Measurements from ENCODE around the gene SVIL.

Gene SVIL

DNA sequence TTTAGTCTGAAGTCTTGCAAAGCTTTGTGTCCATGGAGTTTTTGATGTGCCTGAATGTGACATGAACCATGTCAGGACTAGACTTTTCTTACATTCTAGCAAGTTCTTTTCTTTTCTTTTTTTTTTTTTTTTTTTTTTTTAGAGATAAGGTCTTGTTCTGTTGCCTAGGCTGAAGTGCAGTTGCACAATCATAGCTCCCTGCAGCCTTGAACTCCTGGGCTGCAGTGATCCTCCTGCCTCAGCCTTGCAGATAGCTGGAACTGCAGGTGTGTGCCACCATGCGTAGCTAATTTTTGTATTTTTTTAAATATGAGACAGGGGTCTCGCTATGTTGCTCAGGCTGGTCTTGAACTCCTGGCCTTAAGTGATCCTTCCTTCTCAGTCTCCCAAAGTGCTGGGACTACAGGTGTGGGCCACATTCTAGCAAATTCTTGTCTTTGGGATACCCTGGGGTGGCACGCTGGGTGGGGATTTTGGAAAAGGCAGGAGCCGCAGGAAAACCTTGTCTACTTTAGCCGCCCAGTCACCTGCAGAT lies 152.8 kb downstream of the SVIL start:
- Histone ChIP-seq H3K27ac (ENCODE audit: low read depth, low read length) (peak overlapping the region; percentile 1; the same call in 1 of the 2 replicates), H3K9ac (ENCODE audit: low read length) (no peak overlapping the region), H3K4me1 (ENCODE audit: control insufficient read depth, insufficient read depth, low read length) (peaks cover 17% of the 10 kb centered on the region), H3K27me3 (ENCODE audit: control insufficient read depth, insufficient read depth, low read length) (no peaks in the 10 kb centered on the region), H3K9me3 (ENCODE audit: control insufficient read depth, insufficient read depth, low read depth, low read length) (no peaks in the 10 kb centered on the region), H3K4me3 (ENCODE audit: low read depth, low read length) (no peak overlapping the region), H3K36me3 (ENCODE audit: control insufficient read depth, insufficient read depth, low read length) (peaks cover 59% of the 10 kb centered on the region)

DNA sequence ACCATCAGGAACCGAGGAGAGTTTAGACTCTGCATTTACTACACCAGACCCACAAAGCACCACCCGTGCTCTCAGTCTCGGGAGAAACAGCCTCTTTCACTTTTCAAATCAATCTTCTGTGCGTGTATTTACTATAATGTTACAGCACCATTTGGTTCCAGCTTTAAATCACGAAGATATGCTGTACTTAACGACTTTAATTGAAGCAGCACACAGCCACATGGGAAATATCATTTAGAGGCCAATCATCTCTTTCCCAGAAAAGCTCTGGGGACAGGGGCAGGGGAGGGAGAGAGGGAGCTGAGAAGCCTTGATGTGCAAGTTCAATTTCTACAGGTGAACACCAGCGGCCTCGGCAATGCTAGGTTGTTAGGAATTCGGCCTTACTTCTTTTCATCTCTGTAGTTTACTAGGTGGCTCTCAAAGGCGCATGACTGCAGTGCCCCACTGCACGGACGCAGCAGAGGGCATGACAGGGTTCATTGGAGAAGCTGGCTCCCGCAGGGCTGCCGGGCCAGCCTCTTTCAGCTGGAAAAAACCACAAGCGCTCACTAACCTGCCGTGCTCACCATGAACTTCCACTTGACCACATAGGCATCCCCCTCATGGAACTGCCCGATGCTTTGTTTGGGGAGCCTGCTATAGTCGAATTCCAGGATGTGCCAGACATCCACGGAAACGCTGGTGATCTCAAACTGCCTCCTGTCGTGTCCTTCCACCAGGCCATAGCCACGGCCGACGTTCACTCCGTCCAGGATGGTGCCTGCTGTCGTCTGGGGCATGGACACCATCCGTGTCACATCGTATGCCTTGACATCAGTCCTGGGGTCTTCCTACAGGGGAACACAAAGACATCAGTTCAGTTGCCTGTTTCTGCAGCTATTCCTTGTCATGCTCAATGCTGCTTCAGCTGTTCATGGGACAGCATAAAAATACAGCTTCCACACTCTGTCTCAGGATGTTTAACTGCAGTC lies 154.5 kb downstream of the SVIL start:
- H3K4me3 ChIP-seq (ENCODE audit: low read depth, low read length): no peak overlapping the region
- peaks cover 17% of the 10 kb centered on the region for H3K4me1 ChIP-seq (ENCODE audit: control insufficient read depth, insufficient read depth, low read length)
- H3K9ac ChIP-seq (ENCODE audit: low read length): no peak overlapping the region
- peaks cover 49% of the 10 kb centered on the region for H3K36me3 ChIP-seq (ENCODE audit: control insufficient read depth, insufficient read depth, low read length)
- no peak overlapping the region for H3K27ac ChIP-seq (ENCODE audit: low read depth, low read length)
- H3K9me3 ChIP-seq (ENCODE audit: control insufficient read depth, insufficient read depth, low read depth, low read length): no peaks in the 10 kb centered on the region
- no peaks in the 10 kb centered on the region for H3K27me3 ChIP-seq (ENCODE audit: control insufficient read depth, insufficient read depth, low read length)

GRCh38 chr10:29479081-29479925 lies 155.5 kb downstream of the SVIL start:
- Histone ChIP-seq H3K27me3 (ENCODE audit: control insufficient read depth, insufficient read depth, low read length) (no peaks in the 10 kb centered on the region), H3K27ac (ENCODE audit: low read depth, low read length) (no peak overlapping the region; the same call in 1 of the 2 replicates), H3K4me3 (ENCODE audit: low read depth, low read length) (no peak overlapping the region), H3K9ac (ENCODE audit: low read length) (no peak overlapping the region), H3K9me3 (ENCODE audit: control insufficient read depth, insufficient read depth, low read depth, low read length) (no peaks in the 10 kb centered on the region), H3K4me1 (ENCODE audit: control insufficient read depth, insufficient read depth, low read length) (peaks cover 17% of the 10 kb centered on the region), H3K36me3 (ENCODE audit: control insufficient read depth, insufficient read depth, low read length) (peaks cover 47% of the 10 kb centered on the region)

DNA sequence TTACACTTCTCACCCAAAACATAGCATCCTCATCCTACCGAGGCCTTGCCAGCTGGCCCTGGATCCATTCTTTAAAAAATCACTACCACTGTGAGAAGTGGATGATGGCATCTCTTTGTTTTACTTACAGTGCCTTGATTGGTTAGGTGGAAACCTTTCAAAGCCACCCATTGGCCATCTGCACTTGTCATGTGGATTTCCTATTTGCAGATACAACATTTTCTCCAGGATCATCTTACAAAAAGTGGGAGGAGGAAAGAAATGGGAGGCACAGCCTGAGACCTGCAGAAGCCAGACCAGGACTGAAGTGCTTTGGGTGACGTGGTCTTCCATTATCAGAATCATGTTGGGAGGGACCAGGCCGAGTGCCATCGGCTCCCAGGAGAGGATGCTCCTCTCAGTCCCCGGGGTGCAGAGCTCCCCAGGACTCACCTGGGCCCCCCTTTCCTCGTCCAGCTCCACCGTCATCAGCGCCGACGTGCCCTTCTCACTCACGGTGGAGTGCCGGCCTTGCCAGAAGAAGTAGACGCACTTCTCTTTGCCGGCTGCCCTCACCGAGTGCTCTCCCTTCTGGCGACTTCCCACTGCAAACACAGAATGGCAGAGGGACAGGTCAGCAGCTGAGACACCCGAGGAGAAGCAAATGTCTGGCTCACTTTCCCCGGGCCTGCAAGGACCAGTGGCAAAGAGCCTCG lies 161.2 kb downstream of the SVIL start:
- Histone ChIP-seq H3K9ac (ENCODE audit: low read length) (no peak overlapping the region), H3K9me3 (ENCODE audit: control insufficient read depth, insufficient read depth, low read depth, low read length) (no peaks in the 10 kb centered on the region), H3K27ac (ENCODE audit: low read depth, low read length) (no peak overlapping the region), H3K27me3 (ENCODE audit: control insufficient read depth, insufficient read depth, low read length) (no peaks in the 10 kb centered on the region), H3K36me3 (ENCODE audit: control insufficient read depth, insufficient read depth, low read length) (peaks cover 32% of the 10 kb centered on the region), H3K4me1 (ENCODE audit: control insufficient read depth, insufficient read depth, low read length) (peaks cover 4% of the 10 kb centered on the region; the same call in 1 of the 2 replicates), H3K4me3 (ENCODE audit: low read depth, low read length) (no peak overlapping the region)

DNA sequence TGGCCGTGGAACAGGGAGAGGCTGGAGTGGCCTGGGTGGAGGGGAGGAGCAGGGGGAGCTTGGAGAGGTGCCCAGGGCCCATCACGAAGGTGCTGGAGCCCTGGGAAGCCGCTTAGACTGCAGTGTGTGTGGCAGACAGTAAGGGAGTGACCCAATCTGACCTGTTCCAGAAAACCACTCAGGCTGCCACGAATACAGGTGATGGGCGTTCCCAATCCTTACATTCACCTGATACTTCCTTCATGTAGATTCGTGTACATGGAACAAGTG lies 161.7 kb downstream of the SVIL start:
- H3K4me3 ChIP-seq (ENCODE audit: low read depth, low read length): no peak overlapping the region
- no peaks in the 10 kb centered on the region for H3K27me3 ChIP-seq (ENCODE audit: control insufficient read depth, insufficient read depth, low read length)
- H3K27ac ChIP-seq (ENCODE audit: low read depth, low read length): no peak overlapping the region
- H3K9me3 ChIP-seq (ENCODE audit: control insufficient read depth, insufficient read depth, low read depth, low read length): no peaks in the 10 kb centered on the region
- H3K4me1 ChIP-seq (ENCODE audit: control insufficient read depth, insufficient read depth, low read length): peaks cover 4% of the 10 kb centered on the region; the same call in 1 of the 2 replicates
- peaks cover 29% of the 10 kb centered on the region for H3K36me3 ChIP-seq (ENCODE audit: control insufficient read depth, insufficient read depth, low read length)
- H3K9ac ChIP-seq (ENCODE audit: low read length): no peak overlapping the region

GRCh38 chr10:29472301-29473086 lies 162.3 kb downstream of the SVIL start:
- Histone ChIP-seq H3K9me3 (ENCODE audit: control insufficient read depth, insufficient read depth, low read depth, low read length) (no peaks in the 10 kb centered on the region), H3K4me1 (ENCODE audit: control insufficient read depth, insufficient read depth, low read length) (peaks cover 4% of the 10 kb centered on the region; the same call in 1 of the 2 replicates), H3K27ac (ENCODE audit: low read depth, low read length) (no peak overlapping the region), H3K27me3 (ENCODE audit: control insufficient read depth, insufficient read depth, low read length) (no peaks in the 10 kb centered on the region), H3K36me3 (ENCODE audit: control insufficient read depth, insufficient read depth, low read length) (peaks cover 33% of the 10 kb centered on the region), H3K4me3 (ENCODE audit: low read depth, low read length) (no peak overlapping the region), H3K9ac (ENCODE audit: low read length) (no peak overlapping the region)

DNA sequence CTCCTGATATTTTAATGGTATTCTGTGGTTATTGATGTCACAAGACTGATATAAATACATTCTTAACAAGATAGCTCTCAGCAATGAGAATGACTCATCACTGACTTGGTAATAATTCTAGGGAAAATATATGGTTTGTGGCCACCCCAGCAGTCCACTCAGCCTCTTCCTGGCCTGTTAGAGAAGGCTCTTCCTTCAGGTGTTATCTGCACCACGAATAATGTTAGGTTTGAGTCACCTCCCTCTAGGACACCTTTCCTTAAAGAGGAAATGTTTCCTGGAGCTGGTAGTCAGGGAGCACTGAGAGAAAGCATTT lies 163.3 kb downstream of the SVIL start:
- Histone ChIP-seq H3K9ac (ENCODE audit: low read length) (no peak overlapping the region), H3K4me3 (ENCODE audit: low read depth, low read length) (no peak overlapping the region), H3K9me3 (ENCODE audit: control insufficient read depth, insufficient read depth, low read depth, low read length) (no peaks in the 10 kb centered on the region), H3K27ac (ENCODE audit: low read depth, low read length) (no peak overlapping the region), H3K4me1 (ENCODE audit: control insufficient read depth, insufficient read depth, low read length) (peaks cover 4% of the 10 kb centered on the region; the same call in 1 of the 2 replicates), H3K36me3 (ENCODE audit: control insufficient read depth, insufficient read depth, low read length) (peaks cover 41% of the 10 kb centered on the region), H3K27me3 (ENCODE audit: control insufficient read depth, insufficient read depth, low read length) (no peaks in the 10 kb centered on the region)

DNA sequence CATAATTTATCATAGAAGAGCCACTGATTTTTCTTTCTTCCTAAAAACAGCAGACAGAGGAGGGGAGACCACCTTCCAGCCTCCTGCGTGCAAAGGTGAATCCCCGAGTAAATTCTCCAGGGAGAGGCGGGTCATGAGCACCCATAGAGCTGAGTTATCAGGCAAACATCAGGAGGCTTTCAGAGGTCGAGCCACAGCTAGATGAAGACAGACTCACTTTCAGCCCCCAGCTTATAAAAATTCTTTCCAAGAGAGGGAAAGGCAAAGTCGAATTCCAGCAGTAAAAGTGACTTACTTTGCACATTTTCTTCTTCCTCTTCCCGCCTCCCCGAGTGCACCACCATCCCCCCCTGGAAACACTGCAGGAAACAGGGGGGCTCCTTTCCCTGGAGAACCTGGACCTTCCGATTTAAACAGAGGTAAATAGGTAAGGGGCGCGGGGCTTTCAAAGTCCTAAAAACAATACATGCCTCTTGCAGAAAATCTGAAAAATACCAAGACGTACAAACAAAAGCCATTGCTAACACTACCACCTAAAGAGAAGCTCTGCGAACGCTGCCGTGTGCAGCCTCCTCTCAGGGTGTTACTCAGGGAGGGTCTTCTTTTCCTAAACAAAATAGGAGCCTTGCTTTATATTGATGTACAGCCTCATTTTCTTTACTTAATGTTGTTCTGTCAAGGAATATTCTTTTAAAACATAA lies 163.8 kb downstream of the SVIL start:
- no peaks in the 10 kb centered on the region for H3K27me3 ChIP-seq (ENCODE audit: control insufficient read depth, insufficient read depth, low read length)
- H3K9ac ChIP-seq (ENCODE audit: low read length): no peak overlapping the region
- peaks cover 41% of the 10 kb centered on the region for H3K36me3 ChIP-seq (ENCODE audit: control insufficient read depth, insufficient read depth, low read length)
- H3K27ac ChIP-seq (ENCODE audit: low read depth, low read length): no peak overlapping the region
- H3K9me3 ChIP-seq (ENCODE audit: control insufficient read depth, insufficient read depth, low read depth, low read length): no peaks in the 10 kb centered on the region
- no peak overlapping the region for H3K4me3 ChIP-seq (ENCODE audit: low read depth, low read length)
- H3K4me1 ChIP-seq (ENCODE audit: control insufficient read depth, insufficient read depth, low read length): peaks cover 4% of the 10 kb centered on the region; the same call in 1 of the 2 replicates

GRCh38 chr10:29470355-29470705 lies 164.4 kb downstream of the SVIL start:
- H3K4me1 ChIP-seq (ENCODE audit: control insufficient read depth, insufficient read depth, low read length): peaks cover 4% of the 10 kb centered on the region; the same call in 1 of the 2 replicates
- no peak overlapping the region for H3K4me3 ChIP-seq (ENCODE audit: low read depth, low read length)
- H3K27ac ChIP-seq (ENCODE audit: low read depth, low read length): no peak overlapping the region
- no peaks in the 10 kb centered on the region for H3K27me3 ChIP-seq (ENCODE audit: control insufficient read depth, insufficient read depth, low read length)
- no peaks in the 10 kb centered on the region for H3K9me3 ChIP-seq (ENCODE audit: control insufficient read depth, insufficient read depth, low read depth, low read length)
- peaks cover 43% of the 10 kb centered on the region for H3K36me3 ChIP-seq (ENCODE audit: control insufficient read depth, insufficient read depth, low read length)
- no peak overlapping the region for H3K9ac ChIP-seq (ENCODE audit: low read length)

Measured in HUES6 (cell line).